IMR-90 (cell line): Measurements from ENCODE around the gene CD163.
"Not testable (repeated sequence)": the region's sequence is repeated elsewhere in the genome, so short reads cannot be mapped to it uniquely, and the experiment has no call there.

Experiments used
- BHLHE40 ChIP-seq: fragments of 150-350 bp; IDR thresholded peaks from 2 replicates; pipeline ENCODE4 v1.6.1; 2016; ENCODE audit warnings: mild to moderate bottlenecking, low read depth, low read length
- CEBPB ChIP-seq: IDR thresholded peaks from 2 replicates; pipeline ENCODE4 v1.6.1; 2012; ENCODE audit warnings: low read depth, low read length, improper control_type of control experiment
- CHD1 ChIP-seq: IDR thresholded peaks from 2 replicates; pipeline ENCODE4 v1.6.1; 2012; ENCODE audit warnings: low read depth, low read length, improper control_type of control experiment
- CTCF ChIP-seq: conservative IDR thresholded peaks from 2 replicates; pipeline ENCODE4 v1.5.1; 2012; ENCODE audit warnings: mild to moderate bottlenecking, low read depth, low read length, improper control_type of control experiment
- ELK1 ChIP-seq: fragments of 150-350 bp; IDR thresholded peaks from 2 replicates; pipeline ENCODE4 v1.6.1; 2016; ENCODE audit warnings: low read depth, mild to moderate bottlenecking, low read length, moderate library complexity, borderline replicate concordance
- MAFK ChIP-seq: IDR thresholded peaks from 2 replicates; pipeline ENCODE4 v1.6.1; 2012; ENCODE audit warnings: low read depth, low read length, improper control_type of control experiment
- MAZ ChIP-seq: IDR thresholded peaks from 2 replicates; pipeline ENCODE4 v1.6.1; 2012; ENCODE audit warnings: low read depth, mild to moderate bottlenecking, low read length, improper control_type of control experiment, moderate library complexity, borderline replicate concordance
- MXI1 ChIP-seq: IDR thresholded peaks from 2 replicates; pipeline ENCODE4 v1.6.1; 2012; ENCODE audit warnings: low read depth, mild to moderate bottlenecking, low read length, moderate library complexity, borderline replicate concordance
- POLR2A ChIP-seq: IDR thresholded peaks from 2 replicates; pipeline ENCODE4 v1.6.1; 2012; ENCODE audit warnings: mild to moderate bottlenecking, low read depth, low read length
- RAD21 ChIP-seq: IDR thresholded peaks from 2 replicates; pipeline ENCODE4 v1.6.1; 2012; ENCODE audit warnings: low read length, improper control_type of control experiment
- RCOR1 ChIP-seq: IDR thresholded peaks from 2 replicates; pipeline ENCODE4 v1.6.1; 2012; ENCODE audit warnings: mild to moderate bottlenecking, low read length, improper control_type of control experiment; ENCODE audit not compliant: insufficient replicate concordance
- SMC3 ChIP-seq: fragments of 150-350 bp; IDR thresholded peaks from 2 replicates; pipeline ENCODE4 v1.6.1; 2016; ENCODE audit warnings: low read depth, mild to moderate bottlenecking, antibody characterized with exemption, low read length, moderate library complexity

- not testable (repeated sequence) for TF ChIP-seq CTCF, POLR2A, SMC3, MXI1, ELK1, RCOR1, BHLHE40, CEBPB, CHD1, MAZ, MAFK, RAD21
Observed at GRCh38 chr12:7509793-7510470, 6.4 kb upstream of the CD163 start.
